ENCODE measurements around the gene PRKCB.

DNA sequence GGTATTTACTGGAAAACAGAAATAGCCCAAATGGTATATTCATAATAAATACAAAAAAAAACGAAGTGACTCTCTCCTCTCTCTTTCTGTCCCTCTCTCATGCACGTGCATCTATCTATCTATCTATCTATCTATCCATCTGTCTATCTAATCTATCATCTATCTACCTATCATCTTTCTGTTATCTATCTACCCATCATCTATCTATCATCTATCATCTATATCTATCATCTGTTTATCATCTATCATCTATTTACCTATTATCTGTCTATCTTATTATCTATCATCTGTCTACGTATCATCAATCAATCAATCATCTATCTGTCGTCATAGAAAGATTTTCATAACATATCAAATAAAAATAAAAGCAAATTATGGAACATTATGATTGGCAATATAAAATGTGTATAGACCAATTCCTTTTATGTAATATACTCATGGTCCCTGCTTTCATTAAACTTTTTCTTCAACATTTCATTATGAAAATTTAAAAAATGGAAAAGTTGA is 293.7 kb downstream of the PRKCB start:
- TF ChIP-seq POLR2AphosphoS5 (IDR thresholded peaks at IDR 0.05; ENCODE audit: low read depth): no peak
- TF ChIP-seq, protein P1, sequence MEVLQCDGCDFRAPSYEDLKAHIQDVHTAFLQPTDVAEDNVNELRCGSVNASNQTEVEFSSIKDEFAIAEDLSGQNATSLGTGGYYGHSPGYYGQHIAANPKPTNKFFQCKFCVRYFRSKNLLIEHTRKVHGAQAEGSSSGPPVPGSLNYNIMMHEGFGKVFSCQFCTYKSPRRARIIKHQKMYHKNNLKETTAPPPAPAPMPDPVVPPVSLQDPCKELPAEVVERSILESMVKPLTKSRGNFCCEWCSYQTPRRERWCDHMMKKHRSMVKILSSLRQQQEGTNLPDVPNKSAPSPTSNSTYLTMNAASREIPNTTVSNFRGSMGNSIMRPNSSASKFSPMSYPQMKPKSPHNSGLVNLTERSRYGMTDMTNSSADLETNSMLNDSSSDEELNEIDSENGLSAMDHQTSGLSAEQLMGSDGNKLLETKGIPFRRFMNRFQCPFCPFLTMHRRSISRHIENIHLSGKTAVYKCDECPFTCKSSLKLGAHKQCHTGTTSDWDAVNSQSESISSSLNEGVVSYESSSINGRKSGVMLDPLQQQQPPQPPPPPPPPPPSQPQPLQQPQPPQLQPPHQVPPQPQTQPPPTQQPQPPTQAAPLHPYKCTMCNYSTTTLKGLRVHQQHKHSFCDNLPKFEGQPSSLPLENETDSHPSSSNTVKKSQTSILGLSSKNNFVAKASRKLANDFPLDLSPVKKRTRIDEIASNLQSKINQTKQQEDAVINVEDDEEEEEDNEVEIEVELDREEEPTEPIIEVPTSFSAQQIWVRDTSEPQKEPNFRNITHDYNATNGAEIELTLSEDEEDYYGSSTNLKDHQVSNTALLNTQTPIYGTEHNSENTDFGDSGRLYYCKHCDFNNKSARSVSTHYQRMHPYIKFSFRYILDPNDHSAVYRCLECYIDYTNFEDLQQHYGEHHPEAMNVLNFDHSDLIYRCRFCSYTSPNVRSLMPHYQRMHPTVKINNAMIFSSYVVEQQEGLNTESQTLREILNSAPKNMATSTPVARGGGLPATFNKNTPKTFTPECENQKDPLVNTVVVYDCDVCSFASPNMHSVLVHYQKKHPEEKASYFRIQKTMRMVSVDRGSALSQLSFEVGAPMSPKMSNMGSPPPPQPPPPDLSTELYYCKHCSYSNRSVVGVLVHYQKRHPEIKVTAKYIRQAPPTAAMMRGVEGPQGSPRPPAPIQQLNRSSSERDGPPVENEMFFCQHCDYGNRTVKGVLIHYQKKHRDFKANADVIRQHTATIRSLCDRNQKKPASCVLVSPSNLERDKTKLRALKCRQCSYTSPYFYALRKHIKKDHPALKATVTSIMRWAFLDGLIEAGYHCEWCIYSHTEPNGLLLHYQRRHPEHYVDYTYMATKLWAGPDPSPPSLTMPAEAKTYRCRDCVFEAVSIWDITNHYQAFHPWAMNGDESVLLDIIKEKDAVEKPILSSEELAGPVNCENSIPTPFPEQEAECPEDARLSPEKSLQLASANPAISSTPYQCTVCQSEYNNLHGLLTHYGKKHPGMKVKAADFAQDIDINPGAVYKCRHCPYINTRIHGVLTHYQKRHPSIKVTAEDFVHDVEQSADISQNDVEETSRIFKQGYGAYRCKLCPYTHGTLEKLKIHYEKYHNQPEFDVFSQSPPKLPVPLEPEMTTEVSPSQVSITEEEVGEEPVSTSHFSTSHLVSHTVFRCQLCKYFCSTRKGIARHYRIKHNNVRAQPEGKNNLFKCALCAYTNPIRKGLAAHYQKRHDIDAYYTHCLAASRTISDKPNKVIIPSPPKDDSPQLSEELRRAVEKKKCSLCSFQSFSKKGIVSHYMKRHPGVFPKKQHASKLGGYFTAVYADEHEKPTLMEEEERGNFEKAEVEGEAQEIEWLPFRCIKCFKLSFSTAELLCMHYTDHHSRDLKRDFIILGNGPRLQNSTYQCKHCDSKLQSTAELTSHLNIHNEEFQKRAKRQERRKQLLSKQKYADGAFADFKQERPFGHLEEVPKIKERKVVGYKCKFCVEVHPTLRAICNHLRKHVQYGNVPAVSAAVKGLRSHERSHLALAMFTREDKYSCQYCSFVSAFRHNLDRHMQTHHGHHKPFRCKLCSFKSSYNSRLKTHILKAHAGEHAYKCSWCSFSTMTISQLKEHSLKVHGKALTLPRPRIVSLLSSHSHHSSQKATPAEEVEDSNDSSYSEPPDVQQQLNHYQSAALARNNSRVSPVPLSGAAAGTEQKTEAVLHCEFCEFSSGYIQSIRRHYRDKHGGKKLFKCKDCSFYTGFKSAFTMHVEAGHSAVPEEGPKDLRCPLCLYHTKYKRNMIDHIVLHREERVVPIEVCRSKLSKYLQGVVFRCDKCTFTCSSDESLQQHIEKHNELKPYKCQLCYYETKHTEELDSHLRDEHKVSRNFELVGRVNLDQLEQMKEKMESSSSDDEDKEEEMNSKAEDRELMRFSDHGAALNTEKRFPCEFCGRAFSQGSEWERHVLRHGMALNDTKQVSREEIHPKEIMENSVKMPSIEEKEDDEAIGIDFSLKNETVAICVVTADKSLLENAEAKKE (CRISPR knock-in tag; IDR thresholded peaks at IDR 0.05): no peak
- TF ChIP-seq, protein P2, sequence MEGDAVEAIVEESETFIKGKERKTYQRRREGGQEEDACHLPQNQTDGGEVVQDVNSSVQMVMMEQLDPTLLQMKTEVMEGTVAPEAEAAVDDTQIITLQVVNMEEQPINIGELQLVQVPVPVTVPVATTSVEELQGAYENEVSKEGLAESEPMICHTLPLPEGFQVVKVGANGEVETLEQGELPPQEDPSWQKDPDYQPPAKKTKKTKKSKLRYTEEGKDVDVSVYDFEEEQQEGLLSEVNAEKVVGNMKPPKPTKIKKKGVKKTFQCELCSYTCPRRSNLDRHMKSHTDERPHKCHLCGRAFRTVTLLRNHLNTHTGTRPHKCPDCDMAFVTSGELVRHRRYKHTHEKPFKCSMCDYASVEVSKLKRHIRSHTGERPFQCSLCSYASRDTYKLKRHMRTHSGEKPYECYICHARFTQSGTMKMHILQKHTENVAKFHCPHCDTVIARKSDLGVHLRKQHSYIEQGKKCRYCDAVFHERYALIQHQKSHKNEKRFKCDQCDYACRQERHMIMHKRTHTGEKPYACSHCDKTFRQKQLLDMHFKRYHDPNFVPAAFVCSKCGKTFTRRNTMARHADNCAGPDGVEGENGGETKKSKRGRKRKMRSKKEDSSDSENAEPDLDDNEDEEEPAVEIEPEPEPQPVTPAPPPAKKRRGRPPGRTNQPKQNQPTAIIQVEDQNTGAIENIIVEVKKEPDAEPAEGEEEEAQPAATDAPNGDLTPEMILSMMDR (conservative IDR thresholded peaks at IDR 0.05; ENCODE audit: low read depth in 2 of 2): no peak
- TF ChIP-seq EZH2 (IDR thresholded peaks at IDR 0.05; ENCODE audit: low read depth, unreplicated experiment): no peak
- TF ChIP-seq EZH2phosphoT487 (IDR thresholded peaks at IDR 0.05; ENCODE audit: unreplicated experiment): no peak
- no peak for TF ChIP-seq JUNB (IDR thresholded peaks at IDR 0.05; ENCODE audit: unreplicated experiment)
- TF ChIP-seq, protein P3, sequence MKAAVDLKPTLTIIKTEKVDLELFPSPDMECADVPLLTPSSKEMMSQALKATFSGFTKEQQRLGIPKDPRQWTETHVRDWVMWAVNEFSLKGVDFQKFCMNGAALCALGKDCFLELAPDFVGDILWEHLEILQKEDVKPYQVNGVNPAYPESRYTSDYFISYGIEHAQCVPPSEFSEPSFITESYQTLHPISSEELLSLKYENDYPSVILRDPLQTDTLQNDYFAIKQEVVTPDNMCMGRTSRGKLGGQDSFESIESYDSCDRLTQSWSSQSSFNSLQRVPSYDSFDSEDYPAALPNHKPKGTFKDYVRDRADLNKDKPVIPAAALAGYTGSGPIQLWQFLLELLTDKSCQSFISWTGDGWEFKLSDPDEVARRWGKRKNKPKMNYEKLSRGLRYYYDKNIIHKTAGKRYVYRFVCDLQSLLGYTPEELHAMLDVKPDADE (IDR thresholded peaks at IDR 0.05): no peak
